ENCODE data around the gene ACP1. TPM values are rescaled to one million over a fixed set of nuclear protein-coding genes. Genes with fewer than 3 reads are reported as not detected.

ACP1 gene
- total and polyA plus RNA-seq, 9 donors, result 59.1 to 89.0 (median 70.8) TPM

DNA sequence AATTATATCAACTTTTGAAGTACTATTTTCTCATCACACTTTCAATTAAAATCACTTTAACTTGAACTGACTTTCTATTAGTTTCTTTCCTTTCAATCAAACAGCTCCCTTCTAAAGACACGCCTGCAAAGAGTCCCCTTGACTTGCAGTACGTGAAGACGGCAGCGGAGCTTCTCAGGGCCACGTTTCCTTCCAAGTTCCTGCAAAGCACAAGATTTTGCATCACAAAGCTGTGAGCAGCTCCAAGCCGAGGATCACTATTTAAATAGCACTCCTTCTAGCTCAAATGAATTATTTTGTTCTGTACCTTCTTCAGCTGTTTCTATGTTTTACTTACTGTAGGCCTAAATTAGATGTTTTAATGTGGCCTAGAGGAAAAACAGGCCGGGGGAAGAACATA lies 31.7 kb upstream of the ACP1 start:
- TF ChIP-seq, protein P1, sequence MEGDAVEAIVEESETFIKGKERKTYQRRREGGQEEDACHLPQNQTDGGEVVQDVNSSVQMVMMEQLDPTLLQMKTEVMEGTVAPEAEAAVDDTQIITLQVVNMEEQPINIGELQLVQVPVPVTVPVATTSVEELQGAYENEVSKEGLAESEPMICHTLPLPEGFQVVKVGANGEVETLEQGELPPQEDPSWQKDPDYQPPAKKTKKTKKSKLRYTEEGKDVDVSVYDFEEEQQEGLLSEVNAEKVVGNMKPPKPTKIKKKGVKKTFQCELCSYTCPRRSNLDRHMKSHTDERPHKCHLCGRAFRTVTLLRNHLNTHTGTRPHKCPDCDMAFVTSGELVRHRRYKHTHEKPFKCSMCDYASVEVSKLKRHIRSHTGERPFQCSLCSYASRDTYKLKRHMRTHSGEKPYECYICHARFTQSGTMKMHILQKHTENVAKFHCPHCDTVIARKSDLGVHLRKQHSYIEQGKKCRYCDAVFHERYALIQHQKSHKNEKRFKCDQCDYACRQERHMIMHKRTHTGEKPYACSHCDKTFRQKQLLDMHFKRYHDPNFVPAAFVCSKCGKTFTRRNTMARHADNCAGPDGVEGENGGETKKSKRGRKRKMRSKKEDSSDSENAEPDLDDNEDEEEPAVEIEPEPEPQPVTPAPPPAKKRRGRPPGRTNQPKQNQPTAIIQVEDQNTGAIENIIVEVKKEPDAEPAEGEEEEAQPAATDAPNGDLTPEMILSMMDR (IDR thresholded peaks at IDR 0.05), result no peak
- TF ChIP-seq POLR2A (IDR thresholded peaks at IDR 0.05), result no peak
- no peak for TF ChIP-seq EP300 (IDR thresholded peaks at IDR 0.05)
- H3K36me3 ChIP-seq, result no peaks in the 10 kb centered on the region

DNA sequence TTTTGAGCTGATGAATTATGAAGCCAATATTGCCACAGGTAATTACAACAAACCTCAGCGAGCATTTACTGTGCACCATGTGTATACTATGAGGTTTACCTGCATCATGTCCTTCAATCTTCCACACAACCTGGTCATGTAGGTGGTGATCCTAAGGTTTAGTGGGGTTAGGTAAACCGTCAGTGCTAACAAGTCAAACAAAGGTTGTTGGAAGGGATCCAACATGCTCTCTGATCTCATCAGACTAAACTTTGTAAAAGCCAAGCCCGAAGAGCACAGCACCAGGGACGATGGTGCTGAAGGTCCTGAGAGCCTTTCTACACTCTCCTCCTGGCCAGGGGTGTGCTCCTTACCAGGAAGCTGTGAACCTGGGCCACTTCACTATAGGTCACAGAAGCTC lies 30.3 kb upstream of the ACP1 start:
- no peaks in the 10 kb centered on the region for H3K27me3 ChIP-seq
- intact Hi-C loops (cut with DNase I), result no loop called here
- H3K9me3 ChIP-seq, result no peaks in the 10 kb centered on the region
- WGBS, 3 donors, result 93 to 95% (median 94%) methylated on average over 4 of the region's 4 CpGs
- no peaks in the 10 kb centered on the region for H3K4me1 ChIP-seq (ENCODE audit: insufficient read depth)
- no peak overlapping the region for H3K27ac ChIP-seq
- H3K4me3 ChIP-seq, result no peak overlapping the region
- TF ChIP-seq, protein P1 (IDR thresholded peaks at IDR 0.05), result no peak
- TF ChIP-seq EP300 (IDR thresholded peaks at IDR 0.05) (no peak), POLR2A (IDR thresholded peaks at IDR 0.05) (no peak)
- no peak for DNase-seq
- no peaks in the 10 kb centered on the region for H3K36me3 ChIP-seq

More for the DNA sequence above, 31.7 kb upstream of the ACP1 start:
- Histone ChIP-seq H3K4me1 (ENCODE audit: insufficient read depth) (no peaks in the 10 kb centered on the region), H3K4me3 (no peak overlapping the region), H3K9me3 (no peaks in the 10 kb centered on the region), H3K27me3 (no peaks in the 10 kb centered on the region), H3K27ac (no peak overlapping the region)
- DNase-seq, result no peak
- WGBS, 3 donors, result 81 to 90% (median 84%) methylated on average over 7 of the region's 7 CpGs
- intact Hi-C loops (cut with DNase I), result no loop called here

DNA sequence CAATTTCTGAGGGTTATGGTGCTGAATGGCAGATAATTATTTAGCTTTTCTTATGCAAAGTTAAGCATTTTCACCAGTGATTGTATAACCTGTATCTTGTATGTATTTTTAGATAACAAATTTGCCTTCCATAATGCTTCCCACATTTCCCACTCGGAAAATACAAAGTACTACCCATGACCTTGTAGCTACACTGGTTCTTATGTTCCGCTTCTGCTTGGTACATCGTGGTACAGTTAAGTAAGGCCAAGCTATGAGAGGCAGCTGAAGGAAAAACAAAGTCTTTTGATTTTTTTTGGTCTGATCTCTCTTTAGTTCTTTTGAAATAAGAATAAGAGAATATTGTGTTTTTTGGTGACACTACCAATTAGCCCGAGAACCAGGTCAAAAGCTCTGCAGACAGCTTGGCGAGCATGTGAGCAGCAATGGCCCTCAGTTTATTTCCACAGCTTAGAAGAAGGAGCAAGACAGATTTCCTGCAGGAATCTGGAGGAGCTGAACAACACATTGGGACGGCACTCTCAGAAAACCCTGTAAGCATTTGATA lies 27.7 kb upstream of the ACP1 start:
- no peak for TF ChIP-seq EP300 (IDR thresholded peaks at IDR 0.05)
- no peak for TF ChIP-seq POLR2A (IDR thresholded peaks at IDR 0.05)
- TF ChIP-seq, protein P1 (IDR thresholded peaks at IDR 0.05), result no peak
- Histone ChIP-seq H3K27me3 (no peaks in the 10 kb centered on the region), H3K4me3 (no peak overlapping the region), H3K9me3 (no peaks in the 10 kb centered on the region), H3K27ac (no peak overlapping the region), H3K4me1 (ENCODE audit: insufficient read depth) (no peaks in the 10 kb centered on the region), H3K36me3 (no peaks in the 10 kb centered on the region)
- no peak for DNase-seq
- WGBS, 3 donors, result 56 to 84% (median 80%) methylated on average over 6 of the region's 6 CpGs
- intact Hi-C loops (cut with DNase I), result no loop called here

DNA sequence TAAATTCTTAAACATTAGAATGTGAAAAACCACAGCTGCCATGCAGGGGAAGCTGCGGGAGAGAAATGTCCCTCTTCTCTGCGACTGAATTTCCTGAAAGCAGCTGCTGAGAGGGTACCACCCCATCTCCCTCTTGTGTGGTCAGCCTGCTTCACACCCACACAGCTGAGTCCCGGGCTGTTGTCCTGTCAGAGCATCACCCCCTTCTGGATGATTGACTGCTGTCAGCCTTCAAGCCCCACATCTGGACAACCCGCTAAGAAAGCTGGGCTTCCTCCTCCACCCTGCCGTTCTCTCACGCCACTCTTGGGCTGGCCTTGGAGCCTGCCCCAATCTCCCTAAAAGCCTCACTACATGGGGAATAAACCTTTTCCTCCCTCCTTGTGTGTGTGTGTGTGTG lies 26.9 kb upstream of the ACP1 start:
- H3K9me3 ChIP-seq, result no peaks in the 10 kb centered on the region
- no peaks in the 10 kb centered on the region for H3K27me3 ChIP-seq
- DNase-seq, result no peak
- no peaks in the 10 kb centered on the region for H3K36me3 ChIP-seq
- H3K4me1 ChIP-seq (ENCODE audit: insufficient read depth), result no peaks in the 10 kb centered on the region
- TF ChIP-seq POLR2A (IDR thresholded peaks at IDR 0.05), result no peak
- TF ChIP-seq, protein P1 (IDR thresholded peaks at IDR 0.05), result no peak
- no peak for TF ChIP-seq EP300 (IDR thresholded peaks at IDR 0.05)
- WGBS, 3 donors, result 69 to 77% (median 73%) methylated on average over 6 of the region's 6 CpGs
- no peak overlapping the region for H3K27ac ChIP-seq
- no peak overlapping the region for H3K4me3 ChIP-seq
- intact Hi-C loops (cut with DNase I), result no loop called here
